IPS-11a (cell line): ENCODE data around the gene PSMB8.
"Not testable (repeated sequence)": the region's sequence is repeated elsewhere in the genome, so short reads cannot be mapped to it uniquely, and the experiment has no call there.

Experiments
- H3K4me3 ChIP-seq: one replicate; pipeline ENCODE4 v1.5.1; 2013; ENCODE audit warnings: low read depth, low read length, control low read depth

PSMB8 gene

DNA sequence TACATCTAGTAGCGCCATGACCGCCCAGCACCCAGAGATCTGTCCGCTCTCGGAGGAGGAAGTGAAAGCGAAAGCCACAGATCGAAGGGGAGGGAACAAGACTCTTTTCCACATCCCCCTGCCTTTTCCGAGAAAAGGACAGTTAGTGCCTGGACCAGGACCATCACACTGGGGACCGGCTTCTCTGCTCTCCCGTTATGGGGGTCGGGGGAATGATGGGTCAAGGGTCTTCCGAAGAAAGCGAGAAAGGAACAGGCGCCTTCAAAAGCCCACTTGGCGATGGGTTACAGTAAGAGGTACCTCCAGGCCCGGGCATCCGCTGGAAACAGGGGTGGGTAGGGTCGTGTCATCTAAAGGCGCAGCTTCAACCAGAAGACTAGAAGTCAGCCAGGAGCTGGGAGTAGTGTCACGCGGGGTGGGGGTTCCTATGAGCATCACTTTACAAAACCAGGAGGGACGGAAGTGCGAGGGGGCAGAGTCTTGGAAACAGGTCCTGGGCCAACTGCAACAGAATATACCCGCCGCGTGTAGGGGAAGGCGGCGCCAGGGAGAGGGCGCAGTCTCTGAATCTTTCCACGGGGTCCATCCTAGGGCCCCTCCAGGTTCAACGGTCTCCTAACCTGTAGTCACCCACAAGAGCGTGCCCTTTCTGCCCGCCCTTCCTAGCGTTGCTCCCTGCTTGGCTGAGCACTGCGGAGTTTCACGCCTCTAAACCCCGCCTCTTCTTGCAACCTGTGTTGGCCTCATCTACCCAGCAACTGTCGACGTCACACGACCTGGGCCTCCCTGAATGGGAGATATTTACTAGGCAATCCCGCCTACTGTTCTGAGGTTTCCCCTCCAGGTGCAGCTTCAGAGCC, at the start of gene PSMB8:
Gene PSMB8 (minus strand): TSS at position 69 of the 860 bp plus-strand sequence. CDS start 51 bp downstream, at position 18.
- H3K4me3 ChIP-seq, result peak within 1 kb of the TSS; percentile 74

DNA sequence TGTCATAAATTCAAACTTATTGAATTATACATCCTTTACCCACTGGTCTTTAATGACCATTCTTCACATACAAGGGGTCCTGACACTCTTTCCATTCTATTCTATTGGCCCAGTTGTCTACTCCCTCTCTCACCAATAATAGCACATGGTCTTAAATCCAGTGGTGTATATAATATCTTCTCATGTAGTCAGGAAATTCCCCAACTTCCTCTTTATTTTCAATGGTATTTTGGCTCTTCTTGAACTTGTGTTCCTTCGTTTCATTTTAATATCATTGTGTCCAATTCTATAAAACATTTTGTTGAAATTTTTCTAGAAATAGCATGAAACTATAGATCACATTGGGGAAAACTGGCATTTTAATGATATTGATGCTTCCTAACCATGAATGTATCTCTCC, 47.0 kb upstream of the PSMB8 start:
- no peak overlapping the region for H3K4me3 ChIP-seq

DNA sequence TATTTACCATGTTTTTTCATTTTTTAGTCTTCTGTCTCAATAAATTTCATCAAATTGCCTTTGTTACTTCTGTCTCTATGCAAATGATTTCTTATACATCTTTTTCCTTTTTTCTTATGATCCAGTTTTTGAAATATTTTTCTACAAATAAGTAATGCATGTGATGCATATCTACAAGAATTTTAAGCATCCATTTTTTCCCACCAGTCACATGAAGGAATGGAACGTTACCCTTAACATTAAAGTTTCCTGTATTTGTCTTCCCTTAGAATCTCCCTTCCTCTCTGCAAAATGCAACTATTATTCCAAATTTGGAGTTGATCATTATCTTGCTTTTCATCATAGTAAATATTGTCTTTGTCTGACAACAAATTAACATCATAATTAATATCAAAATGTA, 45.7 kb upstream of the PSMB8 start:
- no peak overlapping the region for H3K4me3 ChIP-seq

DNA sequence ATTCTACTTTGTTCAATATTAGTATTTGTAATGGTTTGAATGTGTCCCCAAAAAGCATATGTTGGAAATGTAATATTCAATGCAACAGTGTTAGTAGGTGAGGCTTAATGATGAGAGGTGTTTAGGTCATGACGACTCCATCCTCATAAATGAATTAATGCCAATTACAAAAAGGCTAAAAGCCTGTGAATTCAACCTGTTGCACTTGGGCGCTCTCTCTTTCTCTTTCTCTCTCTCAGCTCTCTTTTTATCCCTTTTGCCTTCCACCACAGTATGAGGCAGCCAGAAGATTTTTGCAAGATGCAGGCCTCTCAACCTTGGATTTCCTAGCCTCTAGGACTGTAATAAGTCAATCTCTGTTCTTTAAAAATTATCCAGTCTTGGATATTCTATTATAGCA, 44.7 kb upstream of the PSMB8 start:
- no peak overlapping the region for H3K4me3 ChIP-seq

DNA sequence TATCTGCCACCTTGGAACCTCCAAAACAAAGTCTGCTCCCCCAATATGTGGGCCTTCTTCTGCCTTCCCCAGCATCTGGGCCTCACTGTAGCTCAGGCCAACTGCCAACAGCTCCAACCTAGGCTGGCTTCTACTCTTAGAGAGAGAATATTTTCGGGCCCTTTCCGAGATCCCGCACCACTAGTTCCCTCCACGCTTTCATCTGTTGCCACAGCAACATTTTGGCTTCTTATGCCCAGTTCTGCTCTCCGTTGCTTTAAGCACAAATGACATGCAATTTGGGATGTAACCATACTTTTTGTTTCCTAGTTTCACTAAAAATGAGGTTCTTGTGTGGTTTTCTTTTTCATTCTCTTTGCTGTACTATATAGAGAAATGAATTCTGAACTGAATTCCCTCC, 43.8 kb upstream of the PSMB8 start:
- no peak overlapping the region for H3K4me3 ChIP-seq

DNA sequence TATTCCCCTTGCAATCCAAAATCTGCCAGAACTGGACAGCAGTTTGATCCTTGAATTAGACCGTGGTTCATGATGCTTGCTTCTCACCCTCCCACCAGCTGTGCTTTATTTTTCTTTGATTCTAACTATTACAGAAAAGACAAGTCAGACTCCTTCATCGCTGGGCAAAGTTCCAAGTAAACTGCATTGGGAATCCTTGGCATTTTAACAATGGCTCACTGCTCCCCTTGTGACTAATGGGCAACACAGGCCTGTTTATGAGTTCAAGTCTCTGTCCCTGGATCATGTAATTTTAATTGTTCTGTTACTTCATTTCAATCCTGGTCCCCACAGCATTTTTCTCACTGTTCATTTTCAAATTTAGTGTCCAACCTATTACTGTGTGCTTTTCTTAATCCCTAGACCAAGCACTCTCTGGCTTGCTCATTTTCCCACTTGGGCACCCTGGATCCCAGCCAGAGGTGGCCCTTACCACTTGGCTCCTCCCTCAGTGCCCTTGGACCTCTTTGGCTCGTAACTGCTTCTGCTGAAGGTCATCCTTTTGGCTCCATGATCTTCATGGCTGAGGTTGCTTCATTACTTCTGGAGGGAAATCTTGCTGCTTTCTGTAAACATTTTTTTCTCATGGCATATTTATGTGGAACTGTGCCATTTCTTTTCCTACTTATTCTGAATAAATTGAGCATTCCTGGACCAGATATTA, 43.0 kb upstream of the PSMB8 start:
- no peak overlapping the region for H3K4me3 ChIP-seq

DNA sequence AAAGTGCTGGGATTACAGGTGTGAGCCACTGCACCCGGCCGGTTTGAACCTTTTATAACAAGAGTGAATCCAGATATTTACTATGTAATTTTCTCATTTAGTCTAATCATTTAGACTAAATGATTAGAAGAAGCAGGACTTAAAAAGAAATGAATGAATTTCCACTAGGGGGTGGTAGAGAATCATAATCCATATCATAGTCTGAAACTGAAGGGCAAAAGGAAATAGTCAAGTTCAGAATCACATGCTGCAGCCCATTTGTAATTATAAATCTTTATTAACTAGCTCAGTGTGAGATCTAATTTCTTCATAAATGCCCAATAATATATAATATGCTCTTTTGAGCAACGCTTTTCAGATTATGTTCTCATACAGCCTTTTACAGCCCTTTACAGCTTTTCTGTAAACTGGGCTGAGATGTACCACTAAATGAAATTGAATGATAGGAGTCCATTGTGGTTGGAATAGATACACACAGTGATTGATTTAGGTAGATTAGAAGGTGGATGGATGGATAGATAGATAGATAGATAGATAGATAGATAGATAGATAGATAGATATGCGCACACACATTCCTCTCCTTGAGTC, 41.9 kb upstream of the PSMB8 start:
- H3K4me3 ChIP-seq, result no peak overlapping the region

DNA sequence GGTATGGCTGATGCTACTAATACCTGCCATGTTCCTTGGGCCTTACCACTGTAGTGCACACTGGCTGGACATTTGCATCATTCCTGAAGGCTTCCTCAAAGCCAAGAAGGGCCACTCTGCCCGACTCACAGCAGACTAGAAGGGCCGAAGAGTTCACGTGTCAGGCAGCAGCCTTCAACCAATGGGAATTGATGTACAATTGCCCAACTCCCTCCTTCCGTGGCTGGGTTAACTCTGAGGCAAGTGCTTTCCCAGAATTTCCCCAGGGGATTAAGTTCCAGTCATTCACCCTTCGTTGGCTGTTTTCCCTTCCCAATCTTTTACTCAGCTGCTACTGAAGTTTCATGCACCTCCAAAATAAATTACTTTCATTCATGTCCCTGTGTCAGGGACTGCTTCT, 39.9 kb upstream of the PSMB8 start:
- no peak overlapping the region for H3K4me3 ChIP-seq

DNA sequence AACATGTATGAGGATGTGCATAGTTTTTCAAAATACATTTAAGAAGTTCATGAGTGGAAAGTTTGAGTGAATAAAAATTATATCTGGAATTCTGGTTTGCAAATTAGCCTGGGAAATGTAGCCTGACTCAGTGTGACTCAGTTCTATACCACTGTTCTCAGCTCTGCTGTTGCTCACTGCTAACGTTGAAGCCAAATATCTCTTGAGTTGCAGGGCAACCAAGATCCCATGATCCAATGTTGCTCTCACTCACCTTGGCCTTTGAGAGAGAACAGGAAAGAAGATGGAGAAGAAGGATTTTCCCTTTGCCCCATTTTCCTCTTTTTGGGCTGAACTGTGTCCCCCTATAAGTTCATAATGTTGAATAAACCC, 39.0 kb upstream of the PSMB8 start:
- no peak overlapping the region for H3K4me3 ChIP-seq

DNA sequence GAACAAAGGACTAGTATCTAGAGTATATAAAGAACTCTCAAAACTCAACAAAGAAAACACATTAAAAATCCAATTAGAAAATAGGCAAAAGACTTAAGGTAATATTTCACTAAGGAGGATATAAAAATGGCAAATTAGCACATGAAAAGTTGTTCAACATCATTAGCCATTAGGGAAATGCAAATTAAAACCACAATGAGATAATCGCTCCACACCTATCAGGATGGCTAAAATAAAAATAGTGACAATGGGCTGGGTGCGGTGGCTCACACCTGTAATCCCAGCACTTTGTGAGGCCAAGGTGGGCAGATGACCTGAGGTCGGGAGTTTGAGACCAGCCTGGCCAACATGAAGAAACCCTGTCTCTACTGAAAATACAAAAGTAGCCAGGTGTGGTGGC, 37.1 kb upstream of the PSMB8 start:
- H3K4me3 ChIP-seq, result not testable (repeated sequence)

DNA sequence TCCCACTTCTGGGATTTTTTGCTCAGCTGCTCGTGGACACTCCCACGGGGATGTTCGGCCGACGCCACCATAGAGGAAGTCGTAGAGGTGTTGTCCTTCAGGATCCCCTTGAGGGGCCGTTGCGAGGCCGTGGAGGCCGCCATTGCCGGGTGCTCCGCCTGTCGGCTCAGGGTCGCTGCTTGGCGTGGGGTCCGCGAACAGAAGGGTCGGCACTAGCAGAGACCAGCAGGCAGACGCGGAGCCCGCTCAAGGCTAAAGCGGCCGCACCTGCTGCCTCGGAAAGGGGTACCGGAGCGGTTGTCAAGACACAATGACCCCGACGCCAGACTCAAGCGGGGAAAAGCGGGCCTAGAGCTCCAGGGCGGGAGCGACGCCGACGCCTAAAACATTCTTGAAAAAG, 35.8 kb upstream of the PSMB8 start:
- no peak overlapping the region for H3K4me3 ChIP-seq

DNA sequence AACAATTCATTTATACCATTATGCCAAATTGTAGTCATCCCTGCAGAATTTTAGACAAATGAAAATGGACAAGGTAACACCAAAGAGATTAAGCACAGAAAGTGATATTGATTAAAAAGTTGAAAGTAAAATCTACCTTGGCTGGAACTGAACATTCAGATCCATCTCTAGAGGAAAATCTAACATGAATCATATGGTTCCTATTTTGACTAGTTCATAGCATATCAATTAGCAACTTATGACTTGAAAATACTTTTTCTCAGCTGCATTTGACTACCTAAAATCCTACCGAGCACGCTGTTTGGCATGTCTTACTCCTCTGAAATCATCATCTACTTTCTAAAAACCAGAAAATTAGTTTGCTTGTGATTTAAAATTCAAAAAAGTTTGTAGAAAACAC, 32.8 kb upstream of the PSMB8 start:
- no peak overlapping the region for H3K4me3 ChIP-seq

DNA sequence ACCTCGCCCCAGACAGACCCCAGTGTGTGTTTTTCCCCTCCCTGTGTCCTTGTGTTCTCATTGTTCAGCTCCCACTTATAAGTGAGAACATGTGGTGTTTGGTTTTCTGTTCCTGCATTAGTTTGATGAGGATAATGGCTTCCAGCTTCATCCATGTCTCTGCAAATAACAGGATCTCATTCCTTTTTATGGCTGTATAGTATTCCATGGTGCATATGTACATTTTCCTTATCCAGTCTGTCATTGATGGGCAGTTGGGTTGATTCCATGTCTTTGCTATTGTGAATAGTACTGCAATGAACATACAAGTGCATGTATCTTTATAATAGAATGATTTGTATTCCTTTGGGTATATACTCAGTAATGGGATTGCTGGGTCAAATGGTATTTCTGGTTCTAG, 30.1 kb upstream of the PSMB8 start:
- not testable (repeated sequence) for H3K4me3 ChIP-seq

DNA sequence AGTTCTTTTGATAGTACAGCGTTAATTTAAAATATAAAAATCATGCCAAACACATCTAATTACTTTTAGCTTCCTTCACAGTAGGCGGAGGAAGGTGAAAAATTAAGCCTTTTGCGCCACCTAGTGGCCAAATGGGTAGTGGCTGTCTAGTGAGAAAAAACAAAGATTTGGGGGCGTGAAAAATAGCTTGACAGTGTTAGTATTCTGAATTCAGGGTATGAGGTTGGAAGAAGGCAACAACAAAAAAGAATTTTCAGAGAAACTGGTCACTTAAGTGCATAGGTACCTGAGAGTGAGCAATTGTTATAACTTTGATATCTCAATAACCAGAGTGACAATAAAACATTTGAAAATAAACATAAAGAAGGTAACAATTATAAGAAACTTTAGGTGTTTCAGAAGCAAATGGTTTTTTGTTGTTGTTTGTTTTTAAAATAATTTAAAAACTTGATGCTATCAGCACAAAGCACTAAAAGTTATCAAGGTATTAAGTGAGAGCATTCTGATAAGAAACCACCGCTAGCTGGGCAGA, 24.5 kb upstream of the PSMB8 start:
- H3K4me3 ChIP-seq, result no peak overlapping the region

DNA sequence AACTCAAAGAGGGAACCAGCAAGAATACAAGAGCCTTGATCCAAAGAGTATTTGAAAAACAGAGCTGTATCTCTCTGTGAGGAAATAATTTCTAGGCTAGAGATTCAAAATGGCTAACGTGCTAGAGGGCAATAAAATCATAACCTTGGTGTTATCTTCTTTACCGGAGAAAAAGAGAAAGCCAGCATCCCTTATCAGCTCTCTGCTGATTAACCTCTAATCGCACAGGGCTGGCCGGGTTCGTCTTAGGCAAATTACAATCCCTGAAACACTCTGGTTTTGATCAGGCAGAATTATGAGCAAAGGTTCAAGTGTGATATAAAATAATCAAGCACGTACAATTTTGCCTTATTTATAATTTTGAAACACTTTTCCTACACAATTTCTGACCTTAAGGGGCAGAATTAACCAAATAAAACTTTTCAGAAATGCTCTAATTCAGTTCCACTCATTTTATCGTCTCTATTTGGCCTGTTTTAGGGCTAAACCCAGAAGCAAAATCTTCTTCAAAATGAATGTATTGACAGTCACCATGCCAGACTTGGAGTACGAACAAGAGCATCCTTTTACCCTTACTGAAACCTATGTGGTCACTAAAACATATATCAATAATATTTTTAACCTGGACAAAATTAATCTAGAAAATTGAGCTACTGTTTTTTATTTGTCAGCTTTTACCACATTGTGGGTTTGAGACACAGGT, 23.9 kb upstream of the PSMB8 start:
- H3K4me3 ChIP-seq, result no peak overlapping the region

DNA sequence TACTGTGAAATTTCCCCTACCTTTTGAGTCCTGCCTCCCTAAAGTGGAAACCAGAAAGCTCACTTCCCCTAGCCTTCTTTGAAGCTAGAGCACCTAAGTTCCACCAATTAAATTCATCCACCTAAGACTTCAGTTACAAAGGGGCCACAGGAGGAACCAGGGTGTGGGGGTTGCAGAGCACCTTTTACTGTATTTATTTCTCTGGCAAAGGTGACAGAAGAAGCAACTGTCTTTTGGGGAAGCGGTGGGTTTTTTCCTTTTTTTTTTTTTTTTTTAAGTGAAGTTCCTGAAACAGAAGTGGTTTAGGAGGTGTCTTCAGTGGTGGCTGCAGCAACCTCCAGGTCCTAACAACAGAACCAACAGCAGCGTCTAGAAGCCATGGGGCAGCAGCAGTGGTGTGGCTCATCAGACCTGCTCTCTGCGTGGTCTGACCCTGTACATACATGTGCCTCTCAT, 23.2 kb upstream of the PSMB8 start:
- no peak overlapping the region for H3K4me3 ChIP-seq

DNA sequence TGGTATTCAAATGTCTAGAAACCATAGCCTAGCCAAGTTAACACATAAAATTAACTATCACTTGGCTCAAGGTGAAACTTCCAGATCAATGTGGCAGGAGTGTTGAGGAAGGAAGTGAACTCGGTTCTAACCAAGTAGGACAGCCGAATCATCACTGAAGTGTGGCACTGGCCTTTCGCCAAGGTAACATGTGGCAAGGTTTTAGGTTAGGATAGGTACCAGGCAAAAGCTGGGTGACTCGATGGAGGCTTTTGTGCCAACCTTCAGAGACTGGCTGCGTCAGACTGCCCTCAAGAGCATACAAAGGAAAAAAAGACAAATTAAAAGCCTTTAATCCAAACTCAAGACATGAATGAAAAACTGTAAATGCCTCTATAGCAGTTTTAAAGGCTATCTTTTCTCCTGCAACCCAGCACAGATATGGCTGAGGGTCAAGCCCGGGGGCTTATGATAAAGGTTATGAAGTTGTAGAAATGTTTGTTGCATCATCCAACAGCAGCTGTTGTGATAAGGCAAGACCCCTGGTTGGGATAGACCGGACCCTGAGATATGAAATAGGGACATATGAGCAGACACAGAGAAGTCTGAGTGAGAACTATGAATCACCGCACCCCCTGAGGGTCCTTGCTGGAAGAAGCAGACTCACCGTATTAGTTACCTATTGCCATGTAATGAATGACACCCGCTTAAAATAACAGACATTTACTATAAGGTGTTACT, 22.0 kb upstream of the PSMB8 start:
- no peak overlapping the region for H3K4me3 ChIP-seq

DNA sequence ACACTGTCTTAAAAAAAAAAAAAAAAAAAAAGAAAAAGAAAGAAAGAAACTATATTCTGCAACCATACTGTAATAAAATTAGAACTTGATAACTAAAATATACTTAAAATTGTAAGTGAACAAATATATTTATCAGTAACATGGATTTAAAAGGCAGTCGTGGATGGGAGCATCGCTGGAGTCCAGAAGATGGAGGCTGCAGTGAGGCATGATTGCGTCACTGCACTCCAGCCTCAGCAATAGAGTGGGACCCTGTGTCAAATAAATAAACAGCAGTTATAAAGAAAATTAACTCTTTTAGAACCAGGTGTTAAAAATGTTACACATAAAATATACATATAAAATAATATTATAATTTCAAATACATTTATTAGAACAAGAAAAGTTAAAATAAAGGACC, 18.9 kb upstream of the PSMB8 start:
- H3K4me3 ChIP-seq, result no peak overlapping the region

DNA sequence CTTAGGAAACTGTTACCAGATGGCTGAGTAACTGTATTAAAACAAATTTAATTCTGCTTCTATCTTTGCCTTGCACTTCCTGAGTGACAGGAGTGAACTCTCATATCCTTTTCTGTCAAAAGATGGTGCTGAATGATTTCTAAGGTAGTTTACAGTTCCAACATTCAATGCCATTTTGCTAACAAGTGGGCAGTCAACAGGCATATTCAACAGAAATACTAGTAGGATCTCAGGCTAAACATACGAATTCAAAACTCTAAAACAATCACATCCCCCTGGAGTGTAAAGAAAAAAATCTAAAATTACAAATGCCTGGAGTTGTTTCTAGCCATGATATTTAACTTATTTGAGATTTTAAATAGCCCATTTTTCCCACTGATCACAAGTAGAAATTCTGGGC, 16.8 kb upstream of the PSMB8 start:
- no peak overlapping the region for H3K4me3 ChIP-seq

DNA sequence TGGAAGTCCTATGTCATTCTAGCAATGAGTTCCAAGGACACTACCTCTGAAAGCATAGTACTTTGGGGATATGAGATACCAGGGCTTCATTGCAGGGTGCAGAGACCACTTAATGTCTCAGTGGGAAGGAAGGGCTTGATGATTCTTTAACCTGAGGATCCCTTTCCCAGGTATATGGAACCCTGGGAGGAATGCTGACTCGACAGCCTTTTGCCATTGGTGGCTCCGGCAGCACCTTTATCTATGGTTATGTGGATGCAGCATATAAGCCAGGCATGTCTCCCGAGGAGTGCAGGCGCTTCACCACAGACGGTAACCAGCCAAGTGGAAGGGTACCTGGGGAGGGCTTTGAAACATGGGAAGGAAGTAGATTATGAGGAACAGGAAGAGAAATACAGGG, 14.3 kb upstream of the PSMB8 start:
- H3K4me3 ChIP-seq, result no peak overlapping the region
